NB4 (cell line): ENCODE measurements around the gene FIP1L1.

Experiments
- POLR2A ChIP-seq: IDR thresholded peaks from 2 replicates; pipeline ENCODE4 v1.6.1; 2011; ENCODE audit warnings: mild to moderate bottlenecking; ENCODE audit not compliant: insufficient read length; ENCODE audit errors: extremely low read depth
- TF ChIP-seq, protein P1 (sequence below): IDR thresholded peaks from one replicate; pipeline ENCODE4 v1.5.1; 2012; ENCODE audit warnings: low read depth, low read length
- TF ChIP-seq, protein P2 (sequence below): IDR thresholded peaks from 2 replicates; pipeline ENCODE4 v1.6.1; 2011; ENCODE audit warnings: low read depth, low read length

DNA sequence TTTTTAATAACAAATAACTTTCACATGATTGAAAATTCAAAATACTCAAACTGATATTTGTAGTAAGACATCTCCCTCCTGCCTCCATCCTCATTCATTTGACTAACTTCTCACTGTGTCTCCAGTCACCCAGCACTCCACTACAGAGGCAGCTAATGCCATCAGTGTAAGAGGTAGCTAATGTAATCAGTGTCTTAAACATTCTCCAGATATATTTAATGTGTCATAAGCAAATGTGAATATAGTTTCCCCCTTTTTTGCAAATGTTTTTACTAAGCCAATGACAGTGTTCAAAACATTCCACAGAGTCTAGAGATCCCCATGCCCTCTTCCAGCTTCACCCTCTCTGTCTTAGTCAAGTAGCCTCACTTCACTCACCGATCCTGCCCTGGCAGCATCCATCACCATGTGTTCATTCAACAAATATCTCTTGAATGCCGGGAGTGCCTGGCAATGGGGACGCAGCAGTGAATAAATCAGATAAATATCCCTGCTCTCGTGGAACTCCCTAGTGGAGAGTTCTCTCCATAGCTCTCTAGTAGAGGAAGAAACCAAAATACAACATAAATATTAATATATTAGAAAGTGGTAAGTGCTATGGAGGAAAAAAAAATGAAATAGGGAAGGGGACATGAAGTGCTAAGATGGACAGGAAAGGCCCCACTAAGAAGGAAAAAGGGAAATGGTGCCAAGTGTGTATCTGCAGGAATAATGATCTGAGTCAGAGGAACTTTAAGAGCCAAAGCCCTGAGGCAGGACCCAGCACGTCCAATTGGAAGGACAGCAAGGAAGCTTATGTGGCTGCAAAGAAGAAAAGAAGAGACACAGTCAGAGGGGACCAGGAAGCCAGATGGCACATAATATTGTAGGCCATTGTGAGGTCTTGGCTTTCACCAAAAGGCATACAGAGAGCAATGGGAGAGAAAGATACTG lies 30.3 kb upstream of the FIP1L1 start:
- TF ChIP-seq, protein P1, sequence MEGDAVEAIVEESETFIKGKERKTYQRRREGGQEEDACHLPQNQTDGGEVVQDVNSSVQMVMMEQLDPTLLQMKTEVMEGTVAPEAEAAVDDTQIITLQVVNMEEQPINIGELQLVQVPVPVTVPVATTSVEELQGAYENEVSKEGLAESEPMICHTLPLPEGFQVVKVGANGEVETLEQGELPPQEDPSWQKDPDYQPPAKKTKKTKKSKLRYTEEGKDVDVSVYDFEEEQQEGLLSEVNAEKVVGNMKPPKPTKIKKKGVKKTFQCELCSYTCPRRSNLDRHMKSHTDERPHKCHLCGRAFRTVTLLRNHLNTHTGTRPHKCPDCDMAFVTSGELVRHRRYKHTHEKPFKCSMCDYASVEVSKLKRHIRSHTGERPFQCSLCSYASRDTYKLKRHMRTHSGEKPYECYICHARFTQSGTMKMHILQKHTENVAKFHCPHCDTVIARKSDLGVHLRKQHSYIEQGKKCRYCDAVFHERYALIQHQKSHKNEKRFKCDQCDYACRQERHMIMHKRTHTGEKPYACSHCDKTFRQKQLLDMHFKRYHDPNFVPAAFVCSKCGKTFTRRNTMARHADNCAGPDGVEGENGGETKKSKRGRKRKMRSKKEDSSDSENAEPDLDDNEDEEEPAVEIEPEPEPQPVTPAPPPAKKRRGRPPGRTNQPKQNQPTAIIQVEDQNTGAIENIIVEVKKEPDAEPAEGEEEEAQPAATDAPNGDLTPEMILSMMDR, result no peak
- TF ChIP-seq, protein P2, sequence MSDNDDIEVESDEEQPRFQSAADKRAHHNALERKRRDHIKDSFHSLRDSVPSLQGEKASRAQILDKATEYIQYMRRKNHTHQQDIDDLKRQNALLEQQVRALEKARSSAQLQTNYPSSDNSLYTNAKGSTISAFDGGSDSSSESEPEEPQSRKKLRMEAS, result no peak
- no peak for TF ChIP-seq POLR2A
